ENCODE data around the gene RAD23A. TPM values are rescaled to one million over a fixed set of nuclear protein-coding genes. Genes with fewer than 3 reads are reported as not detected.

RAD23A gene
- total and polyA plus RNA-seq, 9 of the 15 experiments (the other 6 are each of a cell fraction or from before 2014, with no cell fraction given) = 9.5 to 181 (median 101) TPM

DNA sequence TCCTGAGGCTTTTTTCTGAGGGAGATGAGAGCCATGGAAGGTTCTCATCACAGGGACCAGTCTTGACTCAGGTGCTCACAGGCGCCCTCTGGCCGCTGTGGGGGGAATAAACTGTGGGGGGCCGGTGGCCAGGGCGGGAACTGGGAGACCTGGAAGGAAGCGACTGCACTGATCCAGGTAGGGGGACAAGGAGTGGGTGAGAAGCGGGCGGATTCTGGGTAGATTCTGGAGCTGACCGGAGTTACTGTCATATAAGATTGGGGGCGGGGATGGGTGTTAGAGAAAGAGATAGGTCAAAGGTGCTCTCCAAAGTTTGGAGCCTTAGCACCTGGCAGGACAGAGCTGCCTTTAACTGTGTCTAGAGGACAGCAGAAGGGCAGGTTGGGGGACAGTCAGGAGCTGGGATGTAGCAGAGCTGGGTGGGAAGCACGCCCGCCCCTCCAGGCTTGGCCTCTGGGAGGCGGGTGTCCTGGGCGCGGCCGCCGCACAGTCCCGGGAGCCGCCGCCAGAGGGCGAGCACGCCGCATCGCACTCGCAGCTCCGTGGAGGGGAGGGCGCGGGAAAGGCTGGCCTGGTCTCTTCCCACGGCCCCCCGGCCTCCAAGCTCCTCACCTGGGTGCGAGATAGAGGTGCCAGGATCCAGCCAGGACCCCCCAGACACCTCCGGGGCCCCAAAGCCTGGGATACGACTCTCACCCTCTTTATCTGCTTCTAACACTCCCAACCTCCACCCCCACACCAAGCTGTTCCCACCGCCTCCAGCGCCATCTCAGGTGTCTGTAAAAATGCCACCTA lies 19.6 kb downstream of the RAD23A start (continued):
- TF ChIP-seq, protein P1, sequence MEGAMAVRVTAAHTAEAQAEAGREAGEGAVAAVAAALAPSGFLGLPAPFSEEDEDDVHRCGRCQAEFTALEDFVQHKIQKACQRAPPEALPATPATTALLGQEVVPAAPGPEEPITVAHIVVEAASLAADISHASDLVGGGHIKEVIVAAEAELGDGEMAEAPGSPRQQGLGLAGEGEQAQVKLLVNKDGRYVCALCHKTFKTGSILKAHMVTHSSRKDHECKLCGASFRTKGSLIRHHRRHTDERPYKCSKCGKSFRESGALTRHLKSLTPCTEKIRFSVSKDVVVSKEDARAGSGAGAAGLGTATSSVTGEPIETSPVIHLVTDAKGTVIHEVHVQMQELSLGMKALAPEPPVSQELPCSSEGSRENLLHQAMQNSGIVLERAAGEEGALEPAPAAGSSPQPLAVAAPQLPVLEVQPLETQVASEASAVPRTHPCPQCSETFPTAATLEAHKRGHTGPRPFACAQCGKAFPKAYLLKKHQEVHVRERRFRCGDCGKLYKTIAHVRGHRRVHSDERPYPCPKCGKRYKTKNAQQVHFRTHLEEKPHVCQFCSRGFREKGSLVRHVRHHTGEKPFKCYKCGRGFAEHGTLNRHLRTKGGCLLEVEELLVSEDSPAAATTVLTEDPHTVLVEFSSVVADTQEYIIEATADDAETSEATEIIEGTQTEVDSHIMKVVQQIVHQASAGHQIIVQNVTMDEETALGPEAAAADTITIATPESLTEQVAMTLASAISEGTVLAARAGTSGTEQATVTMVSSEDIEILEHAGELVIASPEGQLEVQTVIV (CRISPR knock-in tag; IDR thresholded peaks at IDR 0.05; ENCODE audit: borderline replicate concordance) = no peak
- TF ChIP-seq ZNF699 (CRISPR knock-in tag; IDR thresholded peaks at IDR 0.05; ENCODE audit: insufficient replicate concordance) (no peak), DDX20 (tag; IDR thresholded peaks at IDR 0.05; ENCODE audit: low read depth) (no peak), ZNF175 (CRISPR knock-in tag; IDR thresholded peaks at IDR 0.05; ENCODE audit: low read depth) (no peak), ZNF41 (CRISPR knock-in tag; conservative IDR thresholded peaks at IDR 0.05) (no peak), KHSRP (IDR thresholded peaks at IDR 0.05) (no peak), XRCC5 (IDR thresholded peaks at IDR 0.05; ENCODE audit: low read depth, low read length) (peak; percentile 58; the same call in 1 of the 2 replicates), KAT7 (CRISPR knock-in tag; IDR thresholded peaks at IDR 0.05; ENCODE audit: borderline replicate concordance) (peak; percentile 84; the same call in 1 of the 2 replicates), ATF7 (IDR thresholded peaks at IDR 0.05) (peak; percentile 73), KAT2B (IDR thresholded peaks at IDR 0.05; ENCODE audit: low read depth, low read length) (peak; percentile 23), RFX7 (CRISPR knock-in tag; IDR thresholded peaks at IDR 0.05) (no peak), KLF13 (tag; IDR thresholded peaks at IDR 0.05; ENCODE audit: borderline replicate concordance, low read depth) (no peak)
- TF ChIP-seq, protein P2, sequence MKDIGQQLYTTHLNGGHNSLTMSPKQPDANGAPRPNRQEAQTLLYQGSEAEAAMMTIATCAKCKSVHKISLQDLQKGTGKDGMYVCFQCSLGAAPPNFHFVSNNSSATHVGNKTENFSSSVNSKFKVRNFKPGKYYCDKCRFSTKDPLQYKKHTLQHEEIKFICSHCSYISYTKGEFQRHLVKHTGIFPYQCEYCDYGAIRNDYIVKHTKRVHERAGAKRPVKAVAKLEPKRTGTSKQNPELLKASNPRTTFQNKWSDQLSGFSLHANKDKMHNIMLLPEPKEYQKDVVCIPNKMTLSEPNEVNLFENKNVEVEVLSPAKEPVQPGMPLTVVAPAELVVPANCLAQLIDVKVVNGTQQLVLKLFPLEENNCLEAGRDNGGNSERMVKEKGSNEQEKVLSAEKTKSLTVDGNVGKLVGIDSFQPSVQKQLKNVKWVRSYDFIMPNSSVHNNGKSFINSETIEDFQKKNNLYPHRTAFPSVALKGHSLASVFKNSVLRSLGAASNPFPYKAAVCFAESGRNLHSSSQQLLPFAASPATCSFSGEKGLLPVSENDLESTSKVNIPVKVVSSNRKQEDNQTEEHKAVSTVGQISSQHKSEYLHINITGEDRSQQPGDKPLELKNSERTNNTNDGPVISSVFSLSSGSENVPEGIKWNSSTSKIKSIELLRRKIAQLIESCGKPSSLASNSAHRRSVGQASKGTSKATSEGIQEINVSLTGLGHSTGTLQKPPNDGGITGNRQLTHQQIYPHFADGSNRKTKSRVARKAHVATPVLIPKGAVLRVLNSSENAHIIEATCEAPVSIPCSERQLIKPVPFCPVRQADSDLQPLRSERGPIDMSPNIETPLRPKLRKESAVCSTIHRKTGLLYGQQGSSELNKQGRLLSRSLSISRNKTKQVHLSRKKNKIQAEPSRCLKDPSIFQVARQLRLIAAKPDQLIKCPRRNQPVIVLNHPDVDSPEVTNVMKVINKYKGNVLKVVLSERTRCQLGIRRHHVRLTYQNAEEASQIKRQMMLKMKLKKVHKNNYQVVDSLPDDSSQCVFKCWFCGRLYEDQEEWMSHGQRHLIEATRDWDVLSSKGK (CRISPR knock-in tag; IDR thresholded peaks at IDR 0.05) = no peak
- TF ChIP-seq, protein P3, sequence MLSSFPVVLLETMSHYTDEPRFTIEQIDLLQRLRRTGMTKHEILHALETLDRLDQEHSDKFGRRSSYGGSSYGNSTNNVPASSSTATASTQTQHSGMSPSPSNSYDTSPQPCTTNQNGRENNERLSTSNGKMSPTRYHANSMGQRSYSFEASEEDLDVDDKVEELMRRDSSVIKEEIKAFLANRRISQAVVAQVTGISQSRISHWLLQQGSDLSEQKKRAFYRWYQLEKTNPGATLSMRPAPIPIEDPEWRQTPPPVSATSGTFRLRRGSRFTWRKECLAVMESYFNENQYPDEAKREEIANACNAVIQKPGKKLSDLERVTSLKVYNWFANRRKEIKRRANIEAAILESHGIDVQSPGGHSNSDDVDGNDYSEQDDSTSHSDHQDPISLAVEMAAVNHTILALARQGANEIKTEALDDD (IDR thresholded peaks at IDR 0.05) = no peak
- TF ChIP-seq, protein P4, sequence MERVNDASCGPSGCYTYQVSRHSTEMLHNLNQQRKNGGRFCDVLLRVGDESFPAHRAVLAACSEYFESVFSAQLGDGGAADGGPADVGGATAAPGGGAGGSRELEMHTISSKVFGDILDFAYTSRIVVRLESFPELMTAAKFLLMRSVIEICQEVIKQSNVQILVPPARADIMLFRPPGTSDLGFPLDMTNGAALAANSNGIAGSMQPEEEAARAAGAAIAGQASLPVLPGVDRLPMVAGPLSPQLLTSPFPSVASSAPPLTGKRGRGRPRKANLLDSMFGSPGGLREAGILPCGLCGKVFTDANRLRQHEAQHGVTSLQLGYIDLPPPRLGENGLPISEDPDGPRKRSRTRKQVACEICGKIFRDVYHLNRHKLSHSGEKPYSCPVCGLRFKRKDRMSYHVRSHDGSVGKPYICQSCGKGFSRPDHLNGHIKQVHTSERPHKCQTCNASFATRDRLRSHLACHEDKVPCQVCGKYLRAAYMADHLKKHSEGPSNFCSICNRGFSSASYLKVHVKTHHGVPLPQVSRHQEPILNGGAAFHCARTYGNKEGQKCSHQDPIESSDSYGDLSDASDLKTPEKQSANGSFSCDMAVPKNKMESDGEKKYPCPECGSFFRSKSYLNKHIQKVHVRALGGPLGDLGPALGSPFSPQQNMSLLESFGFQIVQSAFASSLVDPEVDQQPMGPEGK (CRISPR knock-in tag; IDR thresholded peaks at IDR 0.05; ENCODE audit: borderline replicate concordance) = no peak
- TF ChIP-seq, protein P5, sequence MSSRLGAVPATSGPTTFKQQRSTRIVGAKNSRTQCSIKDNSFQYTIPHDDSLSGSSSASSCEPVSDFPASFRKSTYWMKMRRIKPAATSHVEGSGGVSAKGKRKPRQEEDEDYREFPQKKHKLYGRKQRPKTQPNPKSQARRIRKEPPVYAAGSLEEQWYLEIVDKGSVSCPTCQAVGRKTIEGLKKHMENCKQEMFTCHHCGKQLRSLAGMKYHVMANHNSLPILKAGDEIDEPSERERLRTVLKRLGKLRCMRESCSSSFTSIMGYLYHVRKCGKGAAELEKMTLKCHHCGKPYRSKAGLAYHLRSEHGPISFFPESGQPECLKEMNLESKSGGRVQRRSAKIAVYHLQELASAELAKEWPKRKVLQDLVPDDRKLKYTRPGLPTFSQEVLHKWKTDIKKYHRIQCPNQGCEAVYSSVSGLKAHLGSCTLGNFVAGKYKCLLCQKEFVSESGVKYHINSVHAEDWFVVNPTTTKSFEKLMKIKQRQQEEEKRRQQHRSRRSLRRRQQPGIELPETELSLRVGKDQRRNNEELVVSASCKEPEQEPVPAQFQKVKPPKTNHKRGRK (tag; IDR thresholded peaks at IDR 0.05) = no peak

All from K562 (cell line).